HCEC 1CT (cell line): ENCODE measurements around the gene ARHGEF16.

Experiments used
- DNase-seq: peaks from one replicate; pipeline ENCODE4 v3.0.0-alpha.2; 2017

ARHGEF16 gene

GRCh38 chr1:3453891-3454810 lies at the start of gene ARHGEF16:
ARHGEF16 (plus strand) TSS chr1:3454665; CDS start chr1:3463085, 8,420 bp downstream.
- DNase-seq = no peak

- DNase-seq = no peak
Measured at GRCh38 chr1:3404801-3405200, 49.7 kb upstream of the ARHGEF16 start.

GRCh38 chr1:3405491-3405890 lies 49.0 kb upstream of the ARHGEF16 start:
- no peak for DNase-seq

GRCh38 chr1:3405974-3406867 lies 48.2 kb upstream of the ARHGEF16 start:
- no peak for DNase-seq

- no peak for DNase-seq
Measured at GRCh38 chr1:3407021-3407420, 47.4 kb upstream of the ARHGEF16 start.

- DNase-seq = no peak
Measured at GRCh38 chr1:3408751-3409266, 45.7 kb upstream of the ARHGEF16 start.

- no peak for DNase-seq
Measured at GRCh38 chr1:3409366-3410141, 44.9 kb upstream of the ARHGEF16 start.

GRCh38 chr1:3410142-3410925 lies 44.1 kb upstream of the ARHGEF16 start:
- DNase-seq = no peak

GRCh38 chr1:3411806-3412205 lies 42.7 kb upstream of the ARHGEF16 start:
- no peak for DNase-seq

GRCh38 chr1:3412376-3412775 lies 42.1 kb upstream of the ARHGEF16 start:
- no peak for DNase-seq

GRCh38 chr1:3413975-3414710 lies 40.3 kb upstream of the ARHGEF16 start:
- DNase-seq = no peak

GRCh38 chr1:3415260-3416090 lies 39.0 kb upstream of the ARHGEF16 start:
- DNase-seq = no peak

GRCh38 chr1:3417082-3417739 lies 37.3 kb upstream of the ARHGEF16 start:
- no peak for DNase-seq

GRCh38 chr1:3417934-3418333 lies 36.5 kb upstream of the ARHGEF16 start:
- DNase-seq = no peak

GRCh38 chr1:3418600-3418999 lies 35.9 kb upstream of the ARHGEF16 start:
- no peak for DNase-seq

GRCh38 chr1:3419415-3420204 lies 34.9 kb upstream of the ARHGEF16 start:
- no peak for DNase-seq

GRCh38 chr1:3420218-3420951 lies 34.1 kb upstream of the ARHGEF16 start:
- no peak for DNase-seq

GRCh38 chr1:3422638-3423037 lies 31.8 kb upstream of the ARHGEF16 start:
- DNase-seq = no peak
